GM18507 (cell line): Measurements from ENCODE around the gene MARCHF10.
"Not testable (repeated sequence)": the region's sequence is repeated elsewhere in the genome, so short reads cannot be mapped to it uniquely, and the experiment has no call there.

Experiments
- DNase-seq: peaks from one replicate; pipeline ENCODE4 v3.0.0; 2011; ENCODE audit warnings: low read depth; ENCODE audit not compliant: insufficient read length; ENCODE audit errors: extremely low spot score
- FAIRE-seq: peaks from 2 replicates; lab custom pipeline; 2011; peaks lifted over from hg19 to GRCh38; lab: Jason Lieb, UNC

Gene MARCHF10

DNA sequence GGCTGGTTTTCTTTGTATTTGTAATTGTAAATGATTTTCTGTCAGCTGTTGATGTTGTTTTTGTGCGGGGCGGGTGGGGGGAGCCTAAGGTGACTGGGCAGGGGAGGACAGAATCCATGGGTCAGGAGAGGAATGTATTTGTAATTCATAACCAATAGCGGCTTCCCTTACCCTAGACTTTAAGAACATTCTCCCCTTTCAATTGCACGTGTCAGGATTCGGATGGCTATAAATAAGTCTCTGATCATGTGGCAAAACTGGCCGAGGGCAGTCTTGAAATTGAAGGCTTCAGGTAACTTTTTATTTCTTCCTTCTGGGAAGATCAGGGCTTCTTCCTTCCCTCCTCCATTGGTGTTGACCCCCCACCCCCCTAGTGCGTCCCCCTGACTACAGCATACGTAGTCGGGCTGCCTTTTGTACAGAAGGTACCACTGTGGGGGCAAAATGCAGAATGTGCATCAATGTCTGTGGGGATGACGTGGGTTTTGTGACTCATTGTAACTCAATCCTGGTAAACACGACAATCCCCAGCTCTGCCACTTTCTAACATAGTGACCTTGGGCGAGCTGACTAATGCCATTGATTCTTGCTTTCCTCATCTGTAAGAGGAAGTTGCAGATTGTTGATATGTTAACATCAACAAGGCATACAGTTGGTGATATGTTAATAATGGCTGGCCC, 16.2 kb downstream of the MARCHF10 start:
- DNase-seq (no peak), FAIRE-seq (no peak)

DNA sequence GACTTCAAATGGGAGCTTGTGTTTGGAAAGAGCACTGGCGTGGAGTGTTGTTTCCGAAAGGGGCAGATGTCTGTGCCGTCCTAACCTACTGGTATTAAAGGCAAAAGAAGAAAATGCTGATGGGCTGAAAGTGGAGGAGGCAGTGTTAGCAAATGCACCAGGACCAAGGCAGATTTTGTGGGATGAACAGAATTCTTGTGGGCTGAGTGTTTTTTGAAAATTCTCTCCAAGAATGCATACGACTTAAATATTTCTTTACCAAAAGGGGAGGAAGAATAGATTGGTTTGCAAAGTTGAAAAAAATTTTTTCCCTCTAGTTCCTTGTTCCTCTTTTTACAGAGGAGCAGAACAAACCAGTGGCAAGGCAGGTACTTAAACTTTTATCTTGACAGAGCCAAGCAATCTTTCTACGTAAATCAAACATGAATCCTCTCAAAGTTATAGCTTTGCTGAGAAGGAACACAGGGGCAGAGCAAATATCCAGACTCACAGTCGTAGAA, 16.8 kb downstream of the MARCHF10 start:
- no peak for DNase-seq
- FAIRE-seq: no peak

DNA sequence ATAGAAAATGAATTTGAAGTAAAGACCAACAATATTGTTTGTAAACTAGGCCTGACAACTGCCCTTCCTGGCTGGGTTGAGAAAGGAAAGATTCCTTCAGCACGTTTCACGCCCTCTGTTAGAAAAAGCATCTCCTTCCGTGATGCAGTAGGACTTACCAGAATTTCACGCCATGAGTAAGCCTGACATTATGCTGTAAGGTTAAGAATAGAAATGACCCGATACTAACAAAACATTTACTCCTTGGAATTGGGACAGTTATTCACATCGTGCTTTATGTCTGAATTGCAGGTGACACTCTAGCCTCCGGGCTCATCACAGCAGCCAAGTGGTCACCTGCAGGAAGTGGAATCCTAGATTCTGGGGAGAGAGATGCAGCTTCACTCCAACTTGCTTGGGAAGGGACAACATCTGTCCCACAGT, 17.5 kb downstream of the MARCHF10 start:
- DNase-seq: no peak
- no peak for FAIRE-seq

DNA sequence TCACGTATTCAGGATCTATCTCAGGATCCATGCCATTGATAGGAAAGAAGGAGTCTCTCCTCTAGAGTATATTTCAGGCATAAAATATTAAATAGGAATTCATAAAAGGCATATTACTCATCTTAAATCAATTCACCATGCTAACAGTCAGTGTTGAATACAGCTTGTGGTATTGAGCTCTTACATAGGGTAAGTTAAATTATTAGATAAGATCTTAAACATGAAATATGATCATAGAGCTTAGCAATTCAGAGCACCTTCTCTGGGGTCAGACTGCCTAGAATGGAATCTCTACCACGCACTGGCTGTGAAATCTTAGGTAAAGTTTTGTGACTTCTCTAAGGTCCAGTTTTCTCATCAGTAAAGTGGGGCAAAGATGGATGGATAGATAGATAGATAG, 20.7 kb downstream of the MARCHF10 start:
- no peak for DNase-seq
- FAIRE-seq: no peak

DNA sequence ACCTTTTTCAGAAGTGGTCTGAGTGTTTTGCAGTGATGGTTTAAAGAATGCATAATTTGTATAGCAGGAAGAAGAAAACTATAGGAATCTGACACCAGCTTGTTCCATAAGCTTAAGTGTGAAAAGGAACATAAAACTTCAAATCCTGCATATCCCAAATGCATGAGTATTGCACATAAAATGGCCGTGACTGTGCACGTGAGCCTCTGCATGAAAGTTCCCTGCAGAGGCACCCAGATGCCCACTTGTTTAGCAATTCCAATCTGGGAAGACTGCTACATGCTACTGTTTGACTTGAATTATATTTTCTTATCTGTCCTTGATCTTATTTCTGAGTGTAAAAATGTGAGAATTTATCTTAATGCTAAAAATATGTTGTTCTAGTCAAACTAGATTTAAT, 21.5 kb downstream of the MARCHF10 start:
- FAIRE-seq (no peak), DNase-seq (no peak)

DNA sequence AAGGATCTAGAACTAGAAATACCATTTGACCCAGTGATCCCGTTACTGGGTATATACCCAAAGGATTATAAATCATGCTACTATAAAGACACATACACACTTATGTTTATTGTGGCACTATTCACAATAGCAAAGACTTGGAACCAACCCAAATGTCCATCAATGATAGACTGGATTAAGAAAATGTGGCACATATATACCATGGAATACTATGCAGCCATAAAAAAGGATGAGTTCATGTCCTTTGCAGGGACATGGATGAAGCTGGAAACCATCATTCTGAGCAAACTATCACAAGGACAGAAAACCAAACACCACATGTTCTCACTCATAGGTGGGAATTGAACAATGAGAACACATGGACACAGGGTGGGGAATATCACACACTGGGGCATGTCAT, 22.1 kb downstream of the MARCHF10 start:
- DNase-seq, FAIRE-seq: not testable (repeated sequence)

DNA sequence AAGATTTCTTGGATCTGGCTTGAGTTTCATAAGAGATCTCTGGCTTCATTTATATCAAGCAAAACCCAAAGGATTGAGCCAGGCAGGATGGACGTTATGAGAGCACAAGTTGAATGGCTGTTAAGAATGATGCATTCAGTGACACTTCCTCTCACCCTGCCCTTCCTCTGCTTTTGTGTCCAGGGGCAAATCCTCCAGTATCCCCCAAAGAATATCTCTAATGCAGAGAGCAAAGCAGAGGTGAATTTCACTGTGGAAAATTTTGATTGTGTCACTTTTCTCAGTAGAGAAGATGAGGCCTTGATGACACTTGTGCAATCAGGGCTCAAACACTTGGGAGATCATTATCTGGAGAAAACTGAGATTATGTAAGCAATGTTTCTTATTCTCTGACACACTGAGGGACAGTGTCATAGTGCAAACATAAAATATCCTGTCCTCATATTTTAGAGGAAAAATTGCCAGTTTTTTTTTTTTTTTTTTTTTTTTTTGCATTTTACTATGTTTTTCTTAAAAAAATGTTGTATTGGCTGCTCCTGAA, 25.3 kb downstream of the MARCHF10 start:
- FAIRE-seq (no peak), DNase-seq (no peak)

DNA sequence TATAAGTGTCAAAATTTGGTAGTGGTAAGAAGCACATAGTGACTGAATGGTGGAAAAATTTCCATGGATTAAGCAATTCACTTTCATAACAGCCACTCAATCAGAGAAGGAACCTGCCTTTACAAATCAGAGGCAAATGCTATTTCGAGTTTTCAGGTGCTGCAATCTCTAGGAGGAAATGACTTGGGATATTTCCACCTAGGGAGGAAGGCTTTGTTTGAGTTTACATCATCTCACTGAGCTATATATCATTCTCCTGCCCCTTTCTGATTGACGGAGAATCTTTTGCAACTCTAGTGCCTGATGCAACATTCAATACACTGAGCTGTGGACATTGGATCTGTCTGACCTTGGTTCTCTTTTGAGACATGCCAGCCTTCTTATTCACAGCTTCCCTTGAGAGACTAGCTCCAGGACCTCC, 26.3 kb downstream of the MARCHF10 start:
- no peak for DNase-seq
- FAIRE-seq: no peak

DNA sequence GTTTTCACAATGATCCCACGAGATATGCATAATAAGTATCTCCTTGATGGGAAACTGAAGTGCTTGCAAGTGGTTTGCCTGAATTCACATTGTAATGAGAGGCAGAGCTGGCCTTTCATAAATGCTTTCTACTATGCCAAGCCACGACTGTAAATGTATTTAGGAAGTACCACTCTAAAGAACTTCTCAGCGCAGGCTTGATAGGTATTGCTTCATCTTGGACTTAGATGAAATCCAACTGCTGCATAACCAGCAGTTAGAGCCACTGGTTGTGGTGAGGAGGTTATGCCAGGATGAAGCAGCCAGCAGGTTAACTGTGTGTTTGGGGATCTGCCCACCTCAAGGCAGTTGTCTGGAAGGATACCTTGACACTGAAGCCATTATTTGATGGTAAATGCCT, 26.8 kb downstream of the MARCHF10 start:
- DNase-seq (no peak), FAIRE-seq (no peak)

DNA sequence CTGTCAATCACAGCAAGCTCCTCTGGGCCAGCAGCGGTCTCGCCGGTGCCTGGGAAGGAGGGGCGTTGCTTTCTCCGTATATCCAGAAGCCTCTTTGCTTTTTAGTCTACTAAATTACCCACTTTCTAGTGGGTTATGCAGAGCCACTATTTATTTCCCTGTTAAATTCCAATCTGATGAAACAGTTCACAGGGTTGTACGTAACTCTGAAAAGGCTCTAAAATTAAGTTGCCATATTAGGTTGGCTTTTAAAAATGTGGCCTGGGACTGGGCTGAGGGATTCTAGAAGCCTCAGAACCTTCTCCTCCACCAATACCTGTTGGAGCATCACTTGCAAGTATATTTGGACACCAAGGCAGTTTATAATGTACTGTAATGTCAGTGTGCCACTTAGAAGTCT, 27.2 kb downstream of the MARCHF10 start:
- DNase-seq (no peak), FAIRE-seq (no peak)

DNA sequence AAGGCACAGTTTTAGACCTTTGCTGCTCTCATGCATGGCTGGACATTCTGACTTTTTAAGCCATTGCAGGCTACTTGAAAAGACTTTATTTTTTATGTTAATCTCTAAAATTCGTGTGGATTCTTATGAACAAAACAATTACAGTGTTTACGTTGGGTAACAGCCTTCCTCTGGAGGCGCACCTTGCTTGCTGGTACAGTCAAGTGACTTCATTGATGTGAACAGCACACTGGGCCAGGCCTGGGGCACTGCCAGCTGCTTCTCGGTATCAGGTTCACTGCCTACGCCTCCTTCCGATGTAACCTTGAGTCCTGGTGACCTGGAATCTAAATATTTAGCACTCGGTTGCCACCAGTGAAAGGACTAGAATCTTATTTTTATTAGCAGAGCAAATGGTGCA, 27.8 kb downstream of the MARCHF10 start:
- FAIRE-seq (no peak), DNase-seq (no peak)

DNA sequence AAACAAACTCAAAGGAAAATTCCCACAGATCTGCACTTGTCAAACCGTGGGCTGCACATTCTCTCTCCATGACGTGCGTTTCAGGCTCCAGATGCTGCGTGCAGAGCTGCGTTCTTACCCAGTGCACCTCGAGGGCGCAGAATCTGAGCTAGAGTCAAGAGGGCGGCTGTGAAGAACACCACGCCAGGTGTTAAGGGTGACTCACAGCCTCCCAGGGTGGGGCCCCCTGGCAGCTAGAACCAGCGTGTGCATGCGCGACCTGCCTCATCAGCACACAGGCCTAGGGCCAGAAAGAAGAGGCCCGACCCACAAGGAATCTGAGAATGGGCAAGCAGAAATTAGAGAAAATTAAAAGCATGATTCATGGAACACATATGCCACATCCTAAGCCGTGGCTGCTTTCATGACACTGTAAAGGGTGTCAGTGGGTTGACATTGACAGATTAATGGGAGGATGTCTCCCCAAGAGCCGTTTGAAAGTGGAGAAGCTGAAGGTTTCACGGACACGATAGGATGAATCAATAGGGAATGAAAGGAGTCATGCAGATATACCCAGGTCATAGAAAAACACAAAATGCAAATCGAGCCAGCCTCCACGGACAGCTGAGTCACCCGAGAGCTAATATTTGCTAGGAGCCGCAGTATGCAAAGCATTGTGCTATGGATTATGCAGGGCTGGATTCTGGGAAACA, 29.0 kb downstream of the MARCHF10 start:
- DNase-seq (no peak), FAIRE-seq (no peak)

DNA sequence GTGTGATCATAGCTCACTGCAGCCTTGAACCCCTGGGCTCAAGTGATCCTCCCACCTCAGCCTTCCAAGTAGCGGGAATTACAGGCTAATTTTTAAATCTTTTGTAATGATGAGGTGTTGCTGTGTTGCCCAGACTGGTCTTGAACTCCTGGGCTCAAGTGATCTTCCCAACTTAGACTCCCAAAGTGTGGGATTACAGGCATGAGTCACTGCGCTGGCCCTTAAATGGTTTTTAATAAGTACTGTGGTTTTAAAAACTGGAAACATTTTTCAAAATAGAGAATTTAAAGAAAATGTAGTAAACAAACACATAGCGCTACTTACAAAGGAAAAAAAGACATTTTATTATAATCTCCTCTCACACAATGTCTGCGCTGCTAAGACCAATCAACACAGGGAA, 32.2 kb downstream of the MARCHF10 start:
- DNase-seq (no peak), FAIRE-seq (no peak)

DNA sequence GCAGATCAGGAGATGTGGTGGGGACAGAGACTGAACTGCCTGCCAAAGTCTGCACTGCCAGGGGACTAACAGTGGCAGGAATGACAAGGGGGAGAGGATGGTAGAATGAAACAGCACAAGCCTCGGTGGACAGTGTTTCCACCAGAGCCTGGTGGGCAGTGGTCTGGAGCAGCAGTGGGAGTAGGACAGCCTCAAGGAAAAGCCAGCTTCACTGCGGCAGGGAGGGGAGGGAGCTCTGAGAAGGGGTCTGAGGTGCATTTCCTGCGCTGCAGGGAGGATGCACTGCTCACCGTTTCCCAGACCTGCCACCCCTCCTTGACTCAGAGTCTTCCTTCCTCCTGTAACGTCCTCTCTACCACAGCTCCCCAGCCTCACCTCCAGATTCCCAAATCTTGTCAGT, 33.8 kb downstream of the MARCHF10 start:
- FAIRE-seq (no peak), DNase-seq (no peak)

DNA sequence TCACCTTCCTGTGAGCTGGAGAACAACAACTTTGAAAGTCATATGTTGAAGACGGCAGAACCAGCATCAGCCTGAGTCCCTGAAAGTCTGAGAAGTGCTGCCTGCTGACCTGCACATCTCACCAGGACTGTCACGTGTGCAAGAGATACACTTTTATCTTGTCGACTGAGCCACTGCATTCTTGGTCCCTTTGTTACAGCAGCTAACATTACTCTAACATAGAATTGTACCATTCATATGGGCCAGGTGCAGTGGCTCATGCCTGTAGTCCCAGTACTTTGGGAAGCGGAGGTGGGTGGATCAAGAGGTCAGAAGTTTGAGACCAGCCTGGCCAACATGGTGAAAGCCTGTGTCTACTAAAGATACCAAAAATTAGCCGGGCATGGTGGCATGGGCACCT, 40.1 kb downstream of the MARCHF10 start:
- FAIRE-seq: no peak
- DNase-seq: no peak

DNA sequence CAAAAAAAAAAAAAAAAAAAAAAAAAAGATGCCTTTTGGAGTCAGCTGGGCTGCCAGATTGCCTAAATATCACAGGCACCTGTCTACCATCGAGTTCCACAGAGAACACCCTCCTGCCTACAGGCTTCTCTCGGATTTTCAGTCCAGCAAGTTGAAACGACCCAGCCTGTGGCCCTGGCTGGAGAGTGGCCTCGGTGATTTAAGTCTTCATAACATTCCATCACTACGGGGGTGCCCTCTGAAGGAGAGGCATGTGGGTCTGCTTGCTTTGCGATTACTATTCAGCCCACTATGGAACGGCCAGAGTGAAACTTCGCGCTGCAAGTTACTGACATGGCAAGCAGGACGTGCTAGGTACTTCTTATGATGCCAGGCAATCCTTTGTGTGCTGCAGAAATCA, 42.8 kb downstream of the MARCHF10 start:
- DNase-seq (no peak), FAIRE-seq (no peak)

DNA sequence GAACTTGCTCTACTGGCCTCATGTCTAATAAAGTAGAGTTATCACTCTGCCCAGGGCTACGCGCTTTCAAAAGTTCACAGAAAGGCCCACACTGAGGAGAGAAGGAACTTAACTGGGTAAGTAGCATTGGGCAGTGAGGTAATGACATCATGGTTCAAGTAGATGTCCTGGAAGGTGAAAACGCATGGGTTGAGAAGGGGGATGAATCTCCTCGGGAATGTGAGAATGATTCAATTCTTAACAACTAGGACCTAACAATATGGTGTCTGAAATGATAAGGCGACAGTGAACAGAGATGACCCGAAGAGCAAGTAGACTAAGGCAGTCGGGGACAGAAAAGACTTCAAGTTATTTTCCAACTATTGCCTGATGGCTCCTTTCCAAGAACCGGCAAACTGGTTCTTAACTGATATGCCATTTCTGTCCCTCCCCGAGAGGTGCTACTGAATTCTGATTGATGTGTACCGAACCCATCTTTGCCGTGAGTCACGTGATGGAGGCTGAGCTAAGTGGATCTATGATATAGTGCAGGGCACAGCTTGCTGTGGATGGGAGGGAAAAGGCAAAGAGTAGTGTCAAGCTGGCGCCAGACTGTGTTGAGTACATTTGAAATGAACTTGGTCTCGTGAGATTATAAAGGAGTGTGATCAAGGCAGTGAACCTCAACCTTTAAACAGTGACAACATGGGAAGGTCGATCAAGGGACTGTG, 44.1 kb downstream of the MARCHF10 start:
- FAIRE-seq: no peak
- no peak for DNase-seq

DNA sequence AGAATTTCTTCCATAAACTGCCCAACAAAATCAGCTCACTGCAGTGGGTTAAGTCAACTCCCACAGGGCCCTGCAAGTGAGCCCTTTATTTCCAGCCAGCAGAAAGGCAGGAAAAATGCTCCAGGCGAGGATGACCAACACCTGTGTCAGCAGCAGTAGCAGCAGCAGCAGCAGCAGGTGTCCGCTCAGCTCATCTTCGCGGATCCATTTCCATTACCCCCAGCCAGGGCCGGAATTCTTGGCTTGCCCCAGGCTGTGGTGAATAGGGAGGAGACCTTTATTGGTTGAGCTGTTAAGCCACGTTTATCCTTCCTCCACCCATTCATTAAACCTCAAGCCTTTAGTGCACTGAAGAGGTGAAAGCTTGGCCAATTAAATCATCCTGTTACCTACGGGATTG, 46.2 kb downstream of the MARCHF10 start:
- FAIRE-seq: no peak
- no peak for DNase-seq

DNA sequence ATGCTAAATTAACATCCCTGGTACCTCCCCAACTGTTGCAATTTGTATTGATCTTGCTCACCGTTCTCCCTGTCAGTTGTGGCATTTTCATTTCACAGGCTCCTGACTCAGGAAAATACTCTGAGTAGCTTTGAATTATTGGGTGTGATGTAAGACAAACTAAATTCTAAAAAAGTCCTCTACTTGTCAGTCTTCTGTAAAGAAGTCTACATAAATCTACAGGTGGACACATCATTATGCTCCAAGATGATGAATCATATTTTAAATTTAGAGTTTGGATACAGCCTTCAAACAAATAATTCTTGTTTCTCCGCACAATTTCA, 47.2 kb downstream of the MARCHF10 start:
- DNase-seq: no peak
- FAIRE-seq: no peak

DNA sequence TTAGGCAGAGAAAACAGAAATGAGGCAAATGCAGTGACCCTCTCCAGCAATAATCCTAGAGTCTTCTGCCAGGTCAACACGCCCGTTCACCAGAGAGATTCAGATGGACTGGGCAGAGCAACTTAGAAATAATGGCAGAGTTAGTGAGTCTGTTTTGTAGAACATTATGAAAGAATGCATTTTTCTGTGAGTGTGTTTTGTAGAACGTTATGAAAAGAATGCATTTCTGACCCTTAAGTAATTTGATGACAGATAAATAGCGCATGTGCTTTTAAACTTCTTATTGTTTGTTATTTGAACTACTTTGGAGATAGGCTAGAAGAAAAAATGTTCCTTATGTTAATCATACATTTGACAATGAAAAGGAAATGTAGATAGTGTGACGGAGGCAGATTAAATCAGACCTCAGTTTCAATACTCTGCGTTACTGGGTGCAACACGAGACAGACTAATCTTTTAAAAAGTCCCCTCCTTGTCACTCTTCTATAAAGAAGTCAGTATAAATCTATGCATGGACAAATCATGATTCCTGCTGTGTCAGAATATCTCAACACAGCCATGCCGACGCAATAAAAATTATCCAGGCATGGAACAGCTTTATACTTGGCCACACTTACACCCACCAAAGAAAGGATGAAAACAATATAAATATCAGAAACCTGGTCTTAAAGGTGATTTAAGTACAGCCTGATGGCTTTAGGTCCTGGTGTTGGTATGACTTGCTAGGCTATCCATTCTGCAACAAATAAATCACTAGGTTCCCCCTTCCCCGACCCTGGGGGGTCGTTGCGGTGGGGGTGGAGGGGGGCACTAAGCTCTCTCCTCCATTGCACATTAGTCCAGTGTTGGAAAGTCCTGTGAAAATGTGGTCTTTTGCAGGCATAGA, 47.8 kb downstream of the MARCHF10 start:
- FAIRE-seq (no peak), DNase-seq (no peak)
